Occipital lobe (tissue), 2 donors: Measurements from ENCODE around the gene ARHGAP4. TPM values are rescaled to one million over a fixed set of nuclear protein-coding genes. Genes with fewer than 3 reads are reported as not detected.

Source experiments
- DNase-seq: peaks from one replicate; lab custom pipeline; 2025; lab: John Stamatoyannopoulos, UW
- total RNA-seq: library from RNA; depleted of rRNA; stranded (reverse); fragments of >200 nt; gene quantifications from one replicate; pipeline ENCODE4 v1.2.3, GENCODE V29; 2014

ARHGAP4 gene
- total RNA-seq = 6.6 TPM

DNA sequence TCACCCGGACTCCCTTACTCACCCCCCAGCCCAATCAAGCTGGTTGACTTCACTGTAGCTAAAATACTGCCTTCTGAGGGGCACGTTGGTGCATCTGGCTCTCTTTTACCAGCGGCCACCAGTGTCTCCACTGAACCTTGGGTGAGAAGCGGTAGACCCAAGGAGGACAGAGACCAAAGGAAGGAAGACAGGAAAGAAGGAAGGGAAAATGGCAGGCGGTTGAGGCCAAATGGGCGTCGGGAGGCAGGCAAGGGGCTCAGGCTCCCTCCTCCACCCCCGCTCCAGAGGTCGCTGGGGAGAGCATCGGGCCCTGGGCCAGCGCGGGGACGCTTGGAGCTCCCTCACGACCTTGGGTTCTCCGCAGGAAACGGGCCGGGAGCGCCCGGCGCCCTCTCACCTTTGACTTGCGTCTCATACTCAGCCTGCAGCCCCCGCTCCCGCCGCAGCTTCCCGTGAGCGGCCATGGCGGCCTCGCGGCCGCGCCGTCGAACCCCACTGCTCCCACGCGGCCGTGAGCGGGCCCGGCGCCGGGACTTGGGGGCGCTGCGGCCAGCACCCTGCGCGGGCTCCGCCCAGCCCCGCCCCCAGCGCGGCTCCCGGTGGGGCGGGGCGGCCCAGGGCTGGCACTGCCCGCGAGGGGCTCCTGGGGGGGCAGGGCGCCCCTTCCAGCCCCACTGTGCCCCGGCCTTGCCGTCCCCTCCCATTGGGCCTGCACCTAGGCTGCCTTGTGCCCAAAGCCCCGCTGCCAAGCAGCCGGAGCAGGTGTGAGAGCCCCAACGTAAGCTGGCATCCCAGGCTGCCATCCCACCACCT, at the start of gene ARHGAP4:
Gene ARHGAP4 (minus strand): TSS at position 526 of the 813 bp plus-strand sequence. CDS start 62 bp downstream, at position 464.
- no peak for DNase-seq

DNA sequence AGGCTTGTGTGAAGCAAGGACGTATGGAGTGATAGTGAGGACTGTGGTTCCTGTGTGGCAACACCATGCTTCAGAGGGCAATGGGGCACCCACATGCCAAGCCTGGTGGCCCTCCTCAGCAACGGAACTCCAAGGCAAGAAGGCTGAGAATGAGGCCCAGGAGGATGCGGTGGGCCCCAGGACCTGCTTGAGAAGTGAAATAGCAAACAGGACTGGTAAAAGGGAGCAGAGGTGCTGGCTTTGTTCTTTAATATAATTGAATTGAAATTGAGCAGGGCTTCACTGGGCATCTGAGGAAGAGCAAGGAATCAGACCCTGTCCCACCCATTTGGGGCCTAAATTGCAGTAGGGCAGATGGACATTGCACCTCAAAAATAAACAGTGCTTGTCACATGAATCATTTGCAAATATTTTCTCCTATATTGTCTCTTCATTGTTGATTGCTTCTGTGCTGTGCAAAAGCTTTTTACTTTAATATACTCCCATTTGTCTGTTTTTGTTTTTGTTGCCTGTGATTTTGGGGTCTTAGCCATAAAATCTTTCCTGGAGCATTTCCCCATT, 48.7 kb upstream of the ARHGAP4 start:
- no peak for DNase-seq

DNA sequence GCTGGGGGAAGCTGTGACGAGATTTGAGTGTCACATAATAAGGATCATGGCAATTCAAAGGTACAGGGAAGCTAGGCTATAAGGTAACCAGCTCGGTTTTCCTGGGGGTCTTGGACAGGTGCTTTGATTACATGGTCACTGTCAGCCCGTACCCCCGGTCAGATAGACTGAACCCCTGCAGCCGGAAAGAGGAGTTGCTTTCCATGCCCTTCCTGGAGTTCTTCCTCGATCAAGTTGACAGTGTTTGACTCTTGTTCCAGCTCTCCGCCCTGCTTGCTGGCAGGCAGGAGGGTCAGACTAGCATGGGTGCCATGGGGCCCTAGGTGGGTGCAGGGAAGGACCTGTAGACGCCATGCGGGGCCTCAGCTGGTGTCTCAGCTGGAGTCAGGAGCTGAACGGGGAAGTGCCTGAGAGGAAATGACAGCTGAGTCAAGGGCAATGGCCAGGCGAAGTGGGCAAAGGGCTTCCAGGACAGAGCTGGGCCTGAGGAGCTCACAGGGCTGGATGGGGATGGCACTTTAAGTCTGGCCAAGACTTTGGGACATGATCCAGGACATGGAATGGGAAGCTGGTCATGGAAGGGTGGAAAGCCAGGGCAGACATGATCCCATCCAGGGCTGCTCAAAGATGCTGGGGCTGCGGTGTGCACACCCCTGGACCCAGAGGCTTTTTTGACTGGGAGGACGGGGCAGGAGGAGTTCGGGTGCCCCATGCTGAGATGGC, 48.1 kb upstream of the ARHGAP4 start:
- DNase-seq = no peak

DNA sequence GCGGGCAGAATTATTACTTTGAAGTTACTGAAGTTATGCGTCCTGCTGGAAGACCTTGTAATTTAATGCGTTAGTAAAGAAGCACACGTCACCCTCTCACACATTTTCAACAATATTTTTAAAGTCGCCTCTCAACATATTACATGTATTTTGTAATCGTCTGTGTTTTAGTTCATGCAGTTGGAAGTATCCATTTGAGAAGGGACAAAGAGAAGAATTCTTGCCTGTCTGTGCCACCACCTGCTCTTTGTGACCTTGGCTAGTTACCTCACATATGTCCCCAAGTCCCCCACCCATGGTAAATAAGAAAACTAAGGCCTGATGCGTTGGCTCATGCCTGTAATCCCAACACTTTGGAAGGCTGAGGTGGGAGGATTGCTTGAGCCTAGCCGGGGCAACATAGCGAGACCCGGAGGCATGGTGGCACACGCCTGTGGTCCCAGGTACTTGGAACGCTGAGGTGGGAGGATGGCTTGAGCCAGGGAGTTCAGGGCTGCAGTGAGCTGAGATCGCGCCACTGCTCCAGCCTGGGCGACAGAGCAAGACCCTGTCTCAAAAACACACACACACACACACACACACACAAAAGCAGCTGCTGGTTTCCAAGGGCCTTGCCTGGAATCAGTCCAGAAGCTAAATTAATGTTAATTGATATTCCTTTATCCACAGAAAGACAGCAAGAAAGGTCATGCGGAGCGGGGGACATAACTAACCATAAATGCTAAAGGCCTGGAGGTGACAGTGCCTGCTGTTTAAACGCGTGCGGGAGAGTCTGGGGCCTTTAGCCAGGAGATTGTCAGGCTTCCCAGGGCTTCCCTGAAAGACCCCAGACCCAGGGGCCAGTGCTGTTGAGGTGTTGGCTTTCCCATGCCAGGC, 47.3 kb upstream of the ARHGAP4 start:
- no peak for DNase-seq

GRCh38 chrX:153972368-153973126, 46.5 kb upstream of the ARHGAP4 start, which contains the start of gene TMEM187:
Gene TMEM187 (plus strand): TSS chrX:153972754. CDS start chrX:153982063, 9,309 bp downstream.
- DNase-seq = peak; percentile 61

DNA sequence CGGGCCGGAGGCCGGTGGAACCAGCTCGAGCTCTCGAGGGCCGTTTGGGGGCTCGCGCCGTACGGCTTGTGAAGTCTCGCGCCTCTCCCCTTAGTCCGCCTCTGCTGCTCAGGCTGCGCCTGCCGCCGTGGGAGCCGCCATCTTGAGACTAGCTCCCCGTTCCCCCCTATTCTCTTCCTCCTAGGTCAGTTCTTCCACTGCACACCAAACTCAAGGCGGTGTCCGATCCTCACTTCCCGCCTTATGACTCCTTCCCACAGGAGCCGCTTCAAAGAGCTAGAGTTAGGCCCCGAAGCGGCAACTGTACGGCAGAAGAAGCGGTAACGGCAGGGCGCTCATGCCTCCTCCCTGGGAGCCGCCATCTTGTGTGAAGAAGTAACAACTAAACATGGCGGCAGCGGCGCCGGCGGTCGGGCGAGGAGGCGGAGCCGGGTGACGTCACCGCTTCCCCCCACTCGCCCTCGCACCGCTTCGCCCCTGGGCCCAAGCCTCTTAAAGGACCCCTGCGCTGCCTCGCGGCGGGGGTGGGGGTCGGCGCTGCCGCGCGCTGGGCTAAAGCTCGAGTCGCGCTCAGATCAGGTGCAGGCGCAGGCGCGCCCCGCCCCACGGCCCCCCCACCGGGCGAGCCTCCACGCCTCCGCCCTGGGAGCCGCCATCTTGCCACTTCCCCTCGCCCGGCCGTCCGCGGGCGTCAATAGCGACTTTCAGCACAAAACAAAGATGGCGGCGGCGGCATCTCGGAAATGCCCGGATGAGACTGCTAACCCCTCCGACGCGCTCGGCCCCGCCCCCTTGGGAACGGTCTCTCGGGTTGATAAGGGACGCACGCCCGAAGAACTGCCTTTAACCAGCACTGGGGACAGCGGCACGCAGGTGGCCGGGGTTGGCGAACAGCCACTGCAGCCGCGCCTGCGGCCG, 45.6 kb upstream of the ARHGAP4 start, which contains the start of gene HCFC1:
Gene HCFC1 (minus strand): TSS at position 369 of the 918 bp plus-strand sequence. CDS start 978 bp downstream, outside the sequence.
- peak; percentile 83 for DNase-seq

GRCh38 chrX:153971124-153971449, 45.0 kb upstream of the ARHGAP4 start:
- DNase-seq = peak; percentile 74

- peak; percentile 51 for DNase-seq
Measured at GRCh38 chrX:153970357-153971123, 44.5 kb upstream of the ARHGAP4 start.

DNA sequence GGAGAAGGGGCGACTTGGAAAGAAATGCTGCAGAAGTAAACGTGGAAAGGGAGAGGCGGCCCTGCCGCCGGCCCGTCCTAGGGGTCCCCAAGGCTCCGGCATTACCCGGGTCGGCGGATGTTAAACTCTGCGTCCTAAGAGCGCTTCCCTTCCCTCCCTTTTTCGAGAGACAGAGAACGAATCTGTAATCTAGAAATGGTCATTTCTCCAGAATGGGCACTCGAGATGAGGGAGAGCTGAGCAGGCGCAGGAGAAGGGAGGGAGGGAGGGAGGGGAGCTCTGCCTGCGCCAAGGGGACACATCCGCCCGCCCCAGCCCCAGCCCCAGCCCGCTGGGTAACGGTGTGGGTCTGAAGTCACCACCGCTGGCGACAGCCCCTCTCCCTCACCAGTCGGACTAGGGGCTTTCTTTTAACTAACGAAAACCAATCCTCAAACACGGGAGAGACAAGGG, 43.9 kb upstream of the ARHGAP4 start:
- no peak for DNase-seq

DNA sequence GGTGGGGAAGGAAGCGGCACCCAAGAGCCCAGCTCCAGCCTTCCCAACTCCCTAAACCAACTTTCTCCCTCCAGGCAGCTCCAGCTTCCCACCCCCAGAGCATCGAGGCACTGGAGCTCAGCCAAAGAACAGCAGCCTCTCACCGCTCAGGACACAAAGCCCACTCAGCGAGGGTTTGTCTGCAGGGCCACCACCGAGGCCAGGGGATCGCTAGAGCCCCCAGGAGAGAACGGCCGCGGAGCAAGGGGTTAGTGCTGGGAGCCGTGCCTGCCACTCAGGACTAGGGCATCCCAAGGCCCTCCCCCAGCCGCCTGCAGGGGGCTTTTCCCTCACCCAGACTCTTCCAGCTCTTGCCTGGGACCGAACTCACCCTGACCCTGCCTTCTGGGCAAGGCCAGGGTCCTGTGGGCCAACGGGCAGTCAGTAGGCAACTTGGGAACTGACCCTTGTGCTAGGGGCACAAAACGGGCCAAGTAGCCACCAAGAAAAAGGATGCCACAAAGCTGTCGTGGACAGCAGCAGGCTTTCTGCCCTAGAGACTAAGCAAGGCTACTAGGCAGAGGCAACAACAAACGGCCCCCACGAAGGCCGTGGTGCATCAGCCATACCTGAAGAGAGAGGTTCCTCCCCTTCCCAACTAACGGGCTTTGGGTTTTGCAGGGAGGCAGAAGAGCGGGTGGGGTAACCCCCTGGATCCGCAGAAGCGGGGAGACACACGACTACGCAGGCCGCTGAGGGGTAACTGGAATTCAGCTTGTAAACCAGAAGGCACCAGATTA, 43.2 kb upstream of the ARHGAP4 start:
- no peak for DNase-seq

DNA sequence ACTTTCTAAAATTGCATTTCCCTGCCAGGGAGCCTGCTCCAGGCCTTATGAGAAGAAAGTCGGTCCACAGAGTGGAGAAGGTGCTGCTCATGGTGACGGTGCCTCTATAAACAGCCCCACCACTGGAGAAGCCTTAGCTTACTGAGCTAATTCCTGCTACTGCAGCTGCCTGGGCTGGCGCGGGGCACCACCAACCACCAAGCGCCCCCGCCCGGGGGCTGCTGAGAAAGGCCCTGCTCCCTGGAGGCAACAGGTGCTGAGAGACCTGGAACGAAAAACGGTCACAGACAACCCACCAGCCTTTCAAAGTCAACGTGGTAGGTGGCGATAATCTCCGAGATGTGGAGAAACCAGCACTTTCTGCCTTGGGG, 42.7 kb upstream of the ARHGAP4 start:
- DNase-seq = no peak

- DNase-seq = no peak
Measured at GRCh38 chrX:153968255-153968654, 42.2 kb upstream of the ARHGAP4 start.

- DNase-seq = no peak
Measured at GRCh38 chrX:153967536-153968224, 41.6 kb upstream of the ARHGAP4 start.

GRCh38 chrX:153966841-153967535, 40.9 kb upstream of the ARHGAP4 start:
- no peak for DNase-seq

- no peak for DNase-seq
Measured at GRCh38 chrX:153966283-153966688, 40.2 kb upstream of the ARHGAP4 start.

- no peak for DNase-seq
Measured at GRCh38 chrX:153965406-153965805, 39.3 kb upstream of the ARHGAP4 start.

- no peak for DNase-seq
Measured at GRCh38 chrX:153964105-153964504, 38.0 kb upstream of the ARHGAP4 start.
